DOHH2 (cell line): ENCODE measurements around the gene OLFM4.

Source experiments
- H3F3A ChIP-seq: fragments of 200-600 bp; sonication (generic), shearing (Covaris generic); 2 replicates; pipeline ENCODE4 v1.6.0; 2016; ENCODE audit warnings: antibody characterized with exemption, mild to moderate bottlenecking; ENCODE audit not compliant: control insufficient read depth, insufficient read depth
- H3K27ac ChIP-seq: fragments of 200-600 bp; sonication (generic); 2 replicates; pipeline ENCODE4 v1.5.1; 2014; ENCODE audit warnings: low read depth, mild to moderate bottlenecking, low read length, moderate library complexity
- H3K27me3 ChIP-seq: fragments of 200-600 bp; sonication (generic); 2 replicates; pipeline ENCODE4 v1.6.1; 2014; ENCODE audit warnings: mild to moderate bottlenecking, low read length, mixed read lengths; ENCODE audit not compliant: control insufficient read depth
- H3K36me3 ChIP-seq: fragments of 200-600 bp; sonication (generic); 2 replicates; pipeline ENCODE4 v1.6.1; 2014; ENCODE audit warnings: mild to moderate bottlenecking, low read length, moderate library complexity, mixed read lengths; ENCODE audit not compliant: control insufficient read depth
- H3K4me1 ChIP-seq: fragments of 200-600 bp; sonication (generic); 2 replicates; pipeline ENCODE4 v1.6.1; 2014; ENCODE audit warnings: mild to moderate bottlenecking, low read length, mixed read lengths; ENCODE audit not compliant: control insufficient read depth
- H3K4me2 ChIP-seq: fragments of 200-600 bp; sonication (generic); 2 replicates; pipeline ENCODE4 v1.6.0; 2014; ENCODE audit warnings: mild to moderate bottlenecking, low read length, moderate library complexity
- H3K4me3 ChIP-seq: fragments of 200-600 bp; sonication (generic); 2 replicates; pipeline ENCODE4 v1.5.1; 2014; ENCODE audit warnings: mild to moderate bottlenecking, low read length, mixed read lengths
- H3K79me2 ChIP-seq: fragments of 200-600 bp; sonication (generic); 2 replicates; pipeline ENCODE4 v1.6.1; 2014; ENCODE audit warnings: mild to moderate bottlenecking, low read length, mixed read lengths; ENCODE audit not compliant: control insufficient read depth
- H3K9me2 ChIP-seq: fragments of 200-600 bp; sonication (generic); replicated peaks from 2 replicates; pipeline ENCODE4 v1.6.1; 2014; ENCODE audit warnings: mild to moderate bottlenecking, low read length, mixed read lengths; ENCODE audit not compliant: control insufficient read depth
- H3K9me3 ChIP-seq: fragments of 200-600 bp; sonication (generic); 2 replicates; pipeline ENCODE4 v1.6.1; 2014; ENCODE audit warnings: antibody characterized with exemption, low read length, mixed read lengths; ENCODE audit not compliant: control insufficient read depth, insufficient read depth
- H4K20me1 ChIP-seq: fragments of 200-600 bp; sonication (generic); 2 replicates; pipeline ENCODE4 v1.6.0; 2014; ENCODE audit warnings: low read depth, mild to moderate bottlenecking, antibody characterized with exemption, low read length, moderate library complexity; ENCODE audit not compliant: control insufficient read depth, insufficient read depth
- EZH2phosphoT487 ChIP-seq: fragments of 200-600 bp; sonication (generic); IDR thresholded peaks from 2 replicates; pipeline ENCODE4 v1.6.1; 2017; ENCODE audit warnings: borderline replicate concordance, mild to moderate bottlenecking, antibody characterized with exemption, low read length, moderate library complexity, mixed read lengths
- TF ChIP-seq, protein P1 (sequence below): fragments of 200-600 bp; sonication (generic); IDR thresholded peaks from one replicate; pipeline ENCODE4 v1.5.1; 2014; ENCODE audit warnings: antibody characterized with exemption, mild to moderate bottlenecking, low read depth, low read length; ENCODE audit not compliant: poor library complexity, severe bottlenecking

OLFM4 gene

DNA sequence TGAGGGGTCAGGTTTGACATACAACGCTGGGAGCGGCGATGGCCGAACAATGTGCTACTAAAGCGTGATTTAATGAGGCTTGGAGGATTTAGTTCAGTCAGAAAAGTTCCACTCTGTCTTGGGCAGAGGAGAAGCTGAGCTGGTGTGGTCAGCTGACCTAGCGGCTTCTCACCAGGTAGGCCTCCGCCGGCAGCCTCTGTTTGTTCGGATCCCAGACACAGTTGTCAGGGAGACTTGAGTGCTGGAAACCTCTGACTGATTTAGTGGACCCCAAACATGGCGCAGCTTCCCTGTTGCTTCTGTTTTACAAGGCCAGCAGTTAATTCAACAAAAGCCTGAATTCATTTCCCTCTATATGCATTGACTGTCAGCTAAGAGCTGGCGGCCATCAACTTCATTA lies 36.5 kb upstream of the OLFM4 start:
- TF ChIP-seq, protein P1, sequence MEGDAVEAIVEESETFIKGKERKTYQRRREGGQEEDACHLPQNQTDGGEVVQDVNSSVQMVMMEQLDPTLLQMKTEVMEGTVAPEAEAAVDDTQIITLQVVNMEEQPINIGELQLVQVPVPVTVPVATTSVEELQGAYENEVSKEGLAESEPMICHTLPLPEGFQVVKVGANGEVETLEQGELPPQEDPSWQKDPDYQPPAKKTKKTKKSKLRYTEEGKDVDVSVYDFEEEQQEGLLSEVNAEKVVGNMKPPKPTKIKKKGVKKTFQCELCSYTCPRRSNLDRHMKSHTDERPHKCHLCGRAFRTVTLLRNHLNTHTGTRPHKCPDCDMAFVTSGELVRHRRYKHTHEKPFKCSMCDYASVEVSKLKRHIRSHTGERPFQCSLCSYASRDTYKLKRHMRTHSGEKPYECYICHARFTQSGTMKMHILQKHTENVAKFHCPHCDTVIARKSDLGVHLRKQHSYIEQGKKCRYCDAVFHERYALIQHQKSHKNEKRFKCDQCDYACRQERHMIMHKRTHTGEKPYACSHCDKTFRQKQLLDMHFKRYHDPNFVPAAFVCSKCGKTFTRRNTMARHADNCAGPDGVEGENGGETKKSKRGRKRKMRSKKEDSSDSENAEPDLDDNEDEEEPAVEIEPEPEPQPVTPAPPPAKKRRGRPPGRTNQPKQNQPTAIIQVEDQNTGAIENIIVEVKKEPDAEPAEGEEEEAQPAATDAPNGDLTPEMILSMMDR, result no peak
- TF ChIP-seq EZH2phosphoT487, result no peak
- H4K20me1 ChIP-seq, result no peaks in the 10 kb centered on the region
- H3K9me3 ChIP-seq, result no peaks in the 10 kb centered on the region

DNA sequence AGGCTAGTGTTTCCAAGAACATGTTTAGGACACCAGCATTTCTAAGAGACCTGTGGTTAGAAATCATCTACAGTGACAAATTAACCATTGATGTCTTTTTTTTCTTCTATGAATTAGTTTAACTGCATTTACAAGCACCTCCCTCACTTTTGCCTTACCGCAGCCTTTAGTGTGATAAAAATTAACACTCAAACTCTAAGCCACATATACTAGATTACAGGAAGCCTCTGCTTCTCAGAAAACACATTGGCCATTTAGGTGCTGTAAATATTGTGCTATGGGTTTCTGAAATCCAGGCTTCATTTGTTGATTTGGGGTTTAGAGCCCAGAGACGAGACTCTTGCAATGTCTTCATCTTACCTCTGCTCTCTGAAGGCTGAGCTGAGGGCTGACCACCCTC lies 34.6 kb upstream of the OLFM4 start:
- H3K9me3 ChIP-seq, result no peaks in the 10 kb centered on the region
- H3K9me2 ChIP-seq, result no peaks in the 10 kb centered on the region
- no peak overlapping the region for H3K4me3 ChIP-seq
- H3K4me1 ChIP-seq, result no peaks in the 10 kb centered on the region
- no peaks in the 10 kb centered on the region for H3K79me2 ChIP-seq
- no peaks in the 10 kb centered on the region for H3K36me3 ChIP-seq
- H3K27ac ChIP-seq, result no peak overlapping the region
- no peak overlapping the region for H3K4me2 ChIP-seq
- no peaks in the 10 kb centered on the region for H3F3A ChIP-seq
- no peaks in the 10 kb centered on the region for H4K20me1 ChIP-seq
- no peak for TF ChIP-seq EZH2phosphoT487
- TF ChIP-seq, protein P1, result no peak
- H3K27me3 ChIP-seq, result no peaks in the 10 kb centered on the region

More for the DNA sequence above, 36.5 kb upstream of the OLFM4 start:
- H3F3A ChIP-seq, result no peaks in the 10 kb centered on the region
- no peaks in the 10 kb centered on the region for H3K27me3 ChIP-seq
- H3K4me2 ChIP-seq, result no peak overlapping the region
- no peak overlapping the region for H3K27ac ChIP-seq
- H3K36me3 ChIP-seq, result no peaks in the 10 kb centered on the region
- no peaks in the 10 kb centered on the region for H3K79me2 ChIP-seq
- no peaks in the 10 kb centered on the region for H3K4me1 ChIP-seq
- no peaks in the 10 kb centered on the region for H3K9me2 ChIP-seq
- no peak overlapping the region for H3K4me3 ChIP-seq

DNA sequence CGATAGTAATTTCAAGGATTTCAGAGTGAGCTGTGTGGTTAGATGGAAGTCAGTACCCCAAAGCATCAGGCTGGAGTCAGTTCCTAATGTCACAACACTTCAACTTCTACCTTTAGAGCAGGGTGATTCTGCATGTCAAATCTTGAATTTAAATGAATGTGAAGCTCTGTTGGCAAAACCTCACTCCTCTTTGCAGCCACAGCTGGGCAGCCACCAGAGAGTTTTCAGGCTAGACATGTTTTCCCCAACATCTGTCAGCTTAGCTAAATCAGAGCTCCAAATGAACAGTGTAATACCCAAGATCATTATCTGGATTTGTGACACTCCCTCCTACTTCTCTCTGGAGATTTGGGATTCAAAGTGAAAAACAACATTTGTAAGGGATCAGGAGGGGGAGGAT lies 33.7 kb upstream of the OLFM4 start:
- no peaks in the 10 kb centered on the region for H3F3A ChIP-seq
- no peak for TF ChIP-seq EZH2phosphoT487
- TF ChIP-seq, protein P1, result no peak
- H3K27ac ChIP-seq, result no peak overlapping the region
- H3K4me2 ChIP-seq, result no peak overlapping the region
- no peaks in the 10 kb centered on the region for H3K79me2 ChIP-seq
- H3K9me2 ChIP-seq, result no peaks in the 10 kb centered on the region
- no peaks in the 10 kb centered on the region for H3K27me3 ChIP-seq
- no peak overlapping the region for H3K4me3 ChIP-seq
- no peaks in the 10 kb centered on the region for H3K9me3 ChIP-seq
- no peaks in the 10 kb centered on the region for H3K36me3 ChIP-seq
- no peaks in the 10 kb centered on the region for H3K4me1 ChIP-seq
- no peaks in the 10 kb centered on the region for H4K20me1 ChIP-seq

DNA sequence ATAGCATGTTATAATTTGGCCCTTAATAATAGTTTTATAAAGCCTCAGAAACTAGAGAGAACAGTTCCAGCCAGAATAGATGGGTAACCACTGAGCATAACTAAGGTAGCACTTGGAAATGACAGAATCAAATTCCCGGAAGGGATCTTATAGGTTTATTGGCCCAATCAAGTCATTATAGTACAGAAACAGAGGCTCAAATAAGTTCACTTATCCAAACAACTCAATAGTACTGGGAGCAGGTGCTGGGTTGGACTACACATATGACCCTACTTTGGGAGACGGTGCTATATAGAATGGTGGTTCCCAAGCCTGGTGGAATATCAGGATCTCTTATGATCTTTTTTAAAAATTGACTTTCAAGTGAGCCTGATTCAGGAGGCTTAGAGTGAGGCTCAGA lies 32.7 kb upstream of the OLFM4 start:
- no peaks in the 10 kb centered on the region for H3K9me2 ChIP-seq
- H3F3A ChIP-seq, result no peaks in the 10 kb centered on the region
- H4K20me1 ChIP-seq, result no peaks in the 10 kb centered on the region
- H3K27ac ChIP-seq, result no peak overlapping the region
- no peaks in the 10 kb centered on the region for H3K27me3 ChIP-seq
- H3K79me2 ChIP-seq, result no peaks in the 10 kb centered on the region
- no peak overlapping the region for H3K4me3 ChIP-seq
- TF ChIP-seq, protein P1, result no peak
- no peak for TF ChIP-seq EZH2phosphoT487
- no peaks in the 10 kb centered on the region for H3K4me1 ChIP-seq
- no peaks in the 10 kb centered on the region for H3K36me3 ChIP-seq
- H3K9me3 ChIP-seq, result no peaks in the 10 kb centered on the region
- H3K4me2 ChIP-seq, result no peak overlapping the region
